Embryonic facial prominence (tissue), 1 donor: ENCODE data around the gene INCENP.
"Not testable (repeated sequence)": the region's sequence is repeated elsewhere in the genome, so short reads cannot be mapped to it uniquely, and the experiment has no call there.

Experiments
- DNase-seq: peaks from one replicate; pipeline ENCODE4 v3.0.0-alpha.2; 2016; ENCODE audit errors: extremely low spot score

Gene INCENP

DNA sequence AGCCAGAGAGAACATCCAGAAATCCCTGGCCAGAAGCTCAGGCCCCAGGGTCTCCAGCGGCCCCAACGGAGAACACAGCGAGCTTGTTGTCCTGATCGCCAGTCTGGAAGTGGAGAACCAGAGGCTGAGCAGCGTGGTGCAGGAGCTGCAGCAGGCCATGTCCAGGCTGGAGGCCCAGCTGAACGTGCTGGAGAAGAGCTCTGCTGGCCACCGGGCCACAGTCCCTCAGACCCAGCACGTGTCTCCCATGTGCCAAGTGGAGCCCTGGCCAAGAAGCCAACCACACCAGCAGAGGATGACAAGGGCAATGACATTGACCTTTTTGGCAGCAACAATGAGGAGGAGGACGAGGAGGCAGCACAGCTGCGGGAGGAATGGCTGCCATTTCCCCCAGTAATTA is 45.6 kb downstream of the INCENP start:
- DNase-seq, result no peak

GRCh38 chr11:62169935-62170334 is 46.1 kb downstream of the INCENP start:
- no peak for DNase-seq

DNA sequence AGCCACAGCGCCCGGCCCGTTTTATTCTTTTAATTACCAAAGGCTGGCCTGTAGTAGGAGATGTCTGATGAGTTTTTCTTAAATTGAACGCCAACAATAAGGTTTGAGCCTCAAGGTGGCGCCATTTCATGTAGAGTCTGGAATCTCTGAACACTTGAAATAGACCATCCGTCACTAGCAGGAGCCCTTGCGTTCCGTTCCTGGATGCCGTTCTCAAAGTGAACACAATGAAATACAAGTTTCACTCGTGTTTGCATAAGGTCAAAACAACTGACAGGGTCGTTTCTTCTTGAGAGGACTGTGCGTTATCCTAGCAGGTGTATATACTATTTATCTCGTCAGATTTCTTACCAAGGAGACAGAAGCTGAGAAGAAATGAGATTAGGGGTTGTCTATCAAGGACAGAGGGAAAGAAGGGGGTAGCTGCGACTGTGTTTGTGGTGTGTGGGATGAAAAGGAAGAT is 47.5 kb downstream of the INCENP start:
- peak; percentile 70 for DNase-seq

- DNase-seq, result no peak
These were observed 48.5 kb downstream of the INCENP start for GRCh38 chr11:62172294-62172693.

GRCh38 chr11:62176766-62177165 is 53.0 kb downstream of the INCENP start:
- DNase-seq, result no peak

- no peak for DNase-seq
These were observed 56.2 kb downstream of the INCENP start for GRCh38 chr11:62179995-62180394.

DNA sequence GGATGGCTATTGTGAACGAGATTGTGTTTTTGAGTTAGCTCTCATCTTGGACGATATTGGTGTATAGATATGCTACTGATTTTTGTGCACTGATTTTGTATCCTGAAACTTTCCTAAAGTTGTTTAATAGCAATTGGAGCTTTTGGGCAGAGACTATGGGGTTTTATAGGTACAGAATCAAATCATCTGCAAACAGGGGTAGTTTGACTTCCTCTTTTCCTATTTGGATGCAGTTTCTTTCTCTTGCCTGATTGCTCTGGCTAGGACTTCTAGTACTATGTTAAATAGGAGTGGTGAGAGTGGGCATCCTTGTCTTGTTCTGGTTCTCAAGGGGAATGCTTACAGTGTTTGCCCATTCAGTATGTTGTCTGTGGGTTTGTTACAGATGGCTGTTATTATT is 57.3 kb downstream of the INCENP start:
- no peak for DNase-seq

GRCh38 chr11:62182147-62182891 is 58.5 kb downstream of the INCENP start:
- no peak for DNase-seq

DNA sequence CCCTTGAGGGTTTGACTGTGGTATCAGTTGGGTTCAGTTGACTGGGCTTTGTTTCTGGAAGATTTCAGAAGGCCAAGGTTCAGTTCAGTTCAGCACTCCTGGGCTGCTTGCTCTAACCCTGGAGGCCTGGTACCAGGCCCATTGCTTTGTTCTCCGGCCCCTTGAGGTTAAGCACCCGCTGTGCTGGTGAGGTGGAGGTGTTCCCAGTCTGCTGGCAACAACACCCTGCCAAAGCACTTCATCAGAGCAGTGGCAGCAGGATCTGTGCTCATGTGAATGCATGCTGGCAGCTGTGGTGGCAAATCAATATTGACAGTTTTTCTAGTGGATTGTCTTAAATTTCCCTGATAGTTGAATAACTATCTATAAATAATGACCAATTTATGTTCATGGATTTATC is 62.4 kb downstream of the INCENP start:
- no peak for DNase-seq

DNA sequence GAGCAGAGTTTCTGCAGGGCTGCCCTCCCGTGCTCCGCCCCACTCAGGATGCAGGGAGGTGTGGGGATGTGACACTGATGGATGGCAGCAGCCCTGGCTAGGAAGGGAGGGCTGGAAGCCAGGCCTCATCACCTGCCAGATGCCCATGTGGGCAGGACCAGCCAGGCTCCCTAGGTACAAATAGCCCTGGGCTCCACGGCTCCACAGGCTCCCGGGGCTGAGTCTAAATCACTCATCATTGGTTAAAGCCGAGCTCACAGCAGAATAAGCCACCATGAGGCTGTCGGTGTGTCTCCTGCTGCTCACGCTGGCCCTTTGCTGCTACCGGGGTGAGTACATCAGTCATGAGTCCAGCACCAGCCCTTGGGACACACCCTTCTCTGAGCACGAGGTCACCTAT is 66.2 kb downstream of the INCENP start, which contains the start of gene SCGB1D1:
Gene SCGB1D1, plus strand, starts transcription at position 206 of the 400 bp plus-strand sequence. Its CDS starts 69 bp downstream, at position 275.
- no peak for DNase-seq

DNA sequence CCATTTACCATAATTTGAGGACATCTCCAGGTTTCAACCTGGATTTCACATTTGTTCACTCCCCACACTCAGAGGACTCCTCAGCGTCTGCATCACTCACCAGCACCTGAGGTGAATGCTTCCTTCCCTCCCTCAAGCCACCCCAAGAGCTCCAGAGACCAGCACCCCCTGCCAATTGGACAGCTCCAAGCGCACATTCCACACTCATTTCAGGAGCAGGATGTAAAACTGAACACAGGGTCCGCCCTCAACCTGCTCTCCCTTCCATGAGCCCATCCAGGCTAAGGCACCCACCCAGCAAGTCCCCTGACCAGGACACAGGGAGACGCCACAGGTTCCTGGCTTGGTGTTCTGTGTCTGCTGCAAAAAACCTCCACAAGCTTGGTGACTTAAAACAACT is 70.1 kb downstream of the INCENP start:
- no peak for DNase-seq

DNA sequence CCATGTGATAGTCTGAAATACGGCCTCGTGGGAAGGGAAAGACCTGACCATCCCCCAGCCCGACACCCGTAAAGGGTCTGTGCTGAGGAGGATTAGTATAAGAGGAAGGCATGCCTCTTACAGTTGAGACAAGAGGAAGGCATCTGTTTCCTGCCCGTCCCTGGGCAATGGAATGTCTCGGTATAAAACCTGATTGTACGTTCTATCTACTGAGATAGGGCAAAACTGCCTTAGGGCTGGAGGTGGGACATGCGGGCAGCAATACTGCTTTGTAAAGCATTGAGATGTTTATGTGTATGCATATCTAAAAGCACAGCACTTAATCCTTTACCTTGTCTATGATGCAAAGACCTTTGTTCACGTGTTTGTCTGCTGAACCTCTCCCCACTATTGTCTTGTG is 71.2 kb downstream of the INCENP start:
- DNase-seq, result not testable (repeated sequence)

GRCh38 chr11:62195945-62196344 is 72.1 kb downstream of the INCENP start:
- DNase-seq, result no peak

DNA sequence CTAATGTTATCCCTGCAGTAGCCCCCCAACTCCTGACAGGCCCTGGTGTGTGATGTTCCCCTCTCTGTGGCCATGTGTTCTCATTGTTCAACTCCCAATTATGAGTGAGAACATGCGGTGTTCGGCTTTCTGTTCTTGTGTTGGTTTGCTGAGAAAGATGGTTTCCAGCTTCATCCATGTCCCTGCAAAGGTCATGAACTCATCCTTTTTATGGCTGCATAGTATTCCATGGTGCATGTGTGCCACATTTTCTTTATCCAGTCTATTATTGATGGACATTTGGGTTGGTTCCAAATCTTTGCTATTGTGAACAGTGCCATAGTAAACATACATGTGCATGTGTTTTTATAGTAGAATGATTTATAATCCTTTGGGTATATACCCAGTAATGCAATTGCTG is 73.6 kb downstream of the INCENP start:
- DNase-seq, result not testable (repeated sequence)

DNA sequence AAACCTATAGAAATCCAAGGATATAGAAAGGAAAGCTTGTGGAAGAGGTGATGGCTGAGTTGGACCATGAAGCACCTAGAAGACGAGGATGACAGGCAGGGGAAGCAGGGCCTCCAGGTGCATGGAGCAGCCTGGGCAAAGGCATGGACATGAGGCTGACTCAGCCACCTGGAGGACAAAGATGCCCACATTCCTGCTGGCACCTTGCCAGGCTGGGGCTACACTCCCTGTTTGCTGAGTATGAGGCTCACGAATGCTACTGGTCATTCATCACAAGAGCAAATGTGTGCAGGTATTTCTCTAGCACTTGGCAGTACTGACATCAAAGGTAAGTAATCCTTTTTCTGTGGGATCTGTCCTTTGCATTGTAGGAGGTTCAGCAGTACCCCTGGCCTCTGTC is 77.6 kb downstream of the INCENP start:
- DNase-seq, result no peak
